Peyer's patch (tissue), 4 donors: ENCODE results near the gene CCNH. TPM values are rescaled to one million over a fixed set of nuclear protein-coding genes. Genes with fewer than 3 reads are reported as not detected.

Source experiments
- DNase-seq, 3 donors: peaks; one replicate each; pipeline ENCODE4 v3.0.0-alpha.2; 2017 to 2019
- H3K27ac ChIP-seq, 4 donors: fragments of 200-600 bp; sonication (generic); one replicate each; pipeline ENCODE4 v1.5.1; 2016 to 2019
- H3K27me3 ChIP-seq, 2 donors: fragments of 200-600 bp; sonication (generic); one replicate each; pipeline ENCODE4 v1.5.1; 2019
- H3K36me3 ChIP-seq, 3 donors: fragments of 200-600 bp; sonication (generic); one replicate each; pipeline ENCODE4 v1.5.1; 2016 to 2019
- H3K4me1 ChIP-seq, 4 donors: fragments of 200-600 bp; sonication (generic); one replicate each; pipeline ENCODE4 v1.5.1; 2016 to 2019
- H3K4me3 ChIP-seq, 4 donors: fragments of 200-600 bp; sonication (generic); 1 replicate in 3 of 4; 2 replicates in 1 of 4; pipeline ENCODE4 v1.5.1; 2016 to 2019; ENCODE audit warnings: mild to moderate bottlenecking in 1 of 4
- H3K9me3 ChIP-seq, 4 donors: fragments of 200-600 bp; sonication (generic); one replicate each; pipeline ENCODE4 v1.5.1; 2016 to 2019; ENCODE audit warnings: mild to moderate bottlenecking in 1 of 4
- CTCF ChIP-seq, 6 experiments: fragments of 450-650 bp in 4 of 6; fragments of 200-600 bp in 2 of 6; sonication (generic) in 1 of 6; IDR thresholded peaks; one replicate each; pipeline ENCODE4 v1.5.1; 2017 to 2019; ENCODE audit warnings: antibody characterized with exemption in 6 of 6, mild to moderate bottlenecking in 3 of 6, moderate library complexity in 1 of 6
- POLR2A ChIP-seq, 2 donors: fragments of 450-650 bp; IDR thresholded peaks; one replicate each; pipeline ENCODE4 v1.5.1; 2017; ENCODE audit warnings: antibody characterized with exemption in 2 of 2, mild to moderate bottlenecking in 2 of 2, moderate library complexity in 2 of 2
- total RNA-seq, 4 donors: library from RNA; depleted of rRNA; stranded (reverse); fragments of >200 nt; gene quantifications; one replicate each; pipeline ENCODE4 v1.1.0, GENCODE V29; 2016

CCNH gene
- total RNA-seq, 4 donors from 2014 or later, result 81.7 to 370 (median 127) TPM

DNA sequence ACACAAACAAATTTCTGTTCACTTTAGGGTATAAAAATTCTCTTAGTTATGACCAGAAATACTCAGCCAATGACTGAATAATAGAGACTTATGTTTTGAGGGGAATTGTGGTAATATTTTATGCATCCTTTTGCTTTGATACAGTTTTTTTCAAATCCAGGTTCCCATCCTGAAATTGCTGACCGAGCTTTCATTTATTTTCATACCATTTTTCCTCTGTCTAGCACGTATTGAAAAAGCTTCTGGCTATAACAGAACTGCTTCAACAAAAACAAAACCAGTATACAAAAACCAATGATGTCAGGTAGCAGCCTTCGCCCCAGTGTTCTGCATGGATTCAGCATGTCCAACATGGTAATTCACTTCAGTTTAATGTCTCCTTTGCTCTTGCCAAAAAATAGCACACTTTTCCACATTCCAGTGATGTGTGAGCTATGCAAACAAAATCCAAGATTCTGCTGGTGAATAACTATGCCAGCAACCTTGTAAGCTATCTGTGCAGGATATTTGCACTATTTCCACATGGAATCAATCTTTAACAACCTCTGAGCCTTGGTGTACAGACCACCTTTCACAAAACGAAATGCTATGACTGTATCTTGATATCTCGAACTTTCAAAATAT is 22.0 kb downstream of the CCNH start:
- H3K4me1 ChIP-seq, result peaks cover 0 to 4% (median 0%) of the 10 kb centered on the region in 4 donors
- H3K27ac ChIP-seq, result no peak overlapping the region
- H3K9me3 ChIP-seq, result no peaks in the 10 kb centered on the region
- H3K4me3 ChIP-seq, result no peak overlapping the region
- TF ChIP-seq CTCF (IDR thresholded peaks at IDR 0.05) (no peak), POLR2A (IDR thresholded peaks at IDR 0.05) (no peak)
- no peaks in the 10 kb centered on the region for H3K27me3 ChIP-seq
- H3K36me3 ChIP-seq, result peaks cover 0 to 90% (median 0%) of the 10 kb centered on the region in 3 donors
- no peak for DNase-seq

GRCh38 chr5:87390075-87390474 is 22.7 kb downstream of the CCNH start:
- H3K9me3 ChIP-seq, result no peaks in the 10 kb centered on the region
- no peak for DNase-seq
- no peak for TF ChIP-seq POLR2A (IDR thresholded peaks at IDR 0.05)
- TF ChIP-seq CTCF (IDR thresholded peaks at IDR 0.05), result no peak
- peaks cover 0 to 88% (median 0%) of the 10 kb centered on the region in 3 donors for H3K36me3 ChIP-seq
- no peak overlapping the region for H3K27ac ChIP-seq
- H3K4me1 ChIP-seq, result no peaks in the 10 kb centered on the region
- H3K27me3 ChIP-seq, result no peaks in the 10 kb centered on the region
- no peak overlapping the region for H3K4me3 ChIP-seq

DNA sequence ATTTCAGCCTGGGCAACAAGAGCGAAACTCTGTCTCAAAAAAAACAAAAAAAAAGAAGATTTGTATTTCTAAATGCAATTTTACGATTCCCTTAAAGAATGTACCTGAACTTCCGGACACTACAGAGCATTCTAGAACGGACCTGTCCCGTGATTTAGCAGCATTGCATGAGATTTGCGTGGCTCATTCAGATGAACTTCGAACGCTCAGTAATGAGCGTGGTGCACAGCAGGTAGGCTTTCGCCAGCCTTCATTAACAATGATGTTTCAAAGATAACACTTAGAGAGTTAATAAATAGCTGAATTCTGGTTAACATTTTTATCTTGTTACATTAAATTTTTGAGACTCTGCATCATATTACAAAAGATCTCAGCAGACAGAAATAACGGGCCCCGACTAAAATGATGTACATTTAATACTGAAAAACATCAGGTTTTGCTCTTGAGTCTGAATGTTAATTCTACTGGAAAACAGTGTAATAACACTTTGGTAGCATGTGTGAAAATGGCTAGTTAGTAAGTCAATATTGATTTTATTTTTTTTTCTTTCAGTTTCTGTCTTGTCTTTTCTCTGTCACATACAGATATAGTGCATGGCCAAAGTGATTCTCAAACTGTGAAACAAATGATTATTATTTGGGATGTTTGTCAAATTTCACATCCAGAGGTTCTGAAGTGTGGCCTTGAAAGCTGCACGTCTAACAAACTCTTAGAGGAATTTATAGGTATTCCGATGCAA is 23.3 kb downstream of the CCNH start:
- Histone ChIP-seq H3K4me1 (no peaks in the 10 kb centered on the region), H3K27ac (no peak overlapping the region), H3K4me3 (no peak overlapping the region), H3K36me3 (peaks cover 0 to 91% (median 0%) of the 10 kb centered on the region in 3 donors), H3K27me3 (no peaks in the 10 kb centered on the region), H3K9me3 (no peaks in the 10 kb centered on the region)
- no peak for DNase-seq
- TF ChIP-seq POLR2A (IDR thresholded peaks at IDR 0.05) (no peak), CTCF (IDR thresholded peaks at IDR 0.05) (no peak)

GRCh38 chr5:87388129-87388528 is 24.6 kb downstream of the CCNH start:
- no peaks in the 10 kb centered on the region for H3K4me1 ChIP-seq
- no peaks in the 10 kb centered on the region for H3K9me3 ChIP-seq
- TF ChIP-seq POLR2A (IDR thresholded peaks at IDR 0.05) (no peak), CTCF (IDR thresholded peaks at IDR 0.05) (no peak)
- H3K27ac ChIP-seq, result no peak overlapping the region
- H3K36me3 ChIP-seq, result peaks cover 0 to 85% (median 0%) of the 10 kb centered on the region in 3 donors
- no peaks in the 10 kb centered on the region for H3K27me3 ChIP-seq
- no peak for DNase-seq
- no peak overlapping the region for H3K4me3 ChIP-seq

DNA sequence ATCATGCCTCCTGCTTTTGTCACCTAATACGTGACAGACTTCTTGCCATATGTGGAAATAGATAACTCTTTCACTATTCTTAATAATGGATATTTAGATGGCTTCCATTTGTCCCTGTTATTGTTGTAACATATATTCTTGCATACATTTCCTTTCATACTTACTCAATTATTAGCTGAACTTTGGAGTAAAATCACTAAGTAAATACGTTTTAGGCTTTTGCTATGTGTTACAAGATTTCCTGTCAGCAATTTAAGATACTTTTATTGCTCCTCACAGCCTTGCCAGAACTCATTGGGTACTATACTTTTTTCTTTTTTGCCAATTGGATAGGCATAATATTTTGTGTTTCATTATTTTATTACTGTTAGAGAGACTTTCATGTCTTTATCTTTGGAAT is 26.9 kb downstream of the CCNH start:
- Histone ChIP-seq H3K27ac (no peak overlapping the region), H3K36me3 (peaks cover 0 to 83% (median 0%) of the 10 kb centered on the region in 3 donors), H3K4me1 (no peaks in the 10 kb centered on the region), H3K27me3 (no peaks in the 10 kb centered on the region), H3K4me3 (no peak overlapping the region), H3K9me3 (no peaks in the 10 kb centered on the region)
- DNase-seq, result no peak
- TF ChIP-seq CTCF (IDR thresholded peaks at IDR 0.05), result no peak
